AG09319 (cell line): ENCODE data around the gene TLE2.

Experiments
- DNase-seq: peaks from one replicate; pipeline ENCODE4 v3.0.0-alpha.2; 2010; ENCODE audit warnings: low read depth; ENCODE audit errors: extremely low read depth
- CTCF ChIP-seq: IDR thresholded peaks from 2 replicates; pipeline ENCODE4 v1.5.1; 2011; ENCODE audit warnings: low read depth, mild to moderate bottlenecking, inconsistent platforms, low read length, moderate library complexity

Gene TLE2

DNA sequence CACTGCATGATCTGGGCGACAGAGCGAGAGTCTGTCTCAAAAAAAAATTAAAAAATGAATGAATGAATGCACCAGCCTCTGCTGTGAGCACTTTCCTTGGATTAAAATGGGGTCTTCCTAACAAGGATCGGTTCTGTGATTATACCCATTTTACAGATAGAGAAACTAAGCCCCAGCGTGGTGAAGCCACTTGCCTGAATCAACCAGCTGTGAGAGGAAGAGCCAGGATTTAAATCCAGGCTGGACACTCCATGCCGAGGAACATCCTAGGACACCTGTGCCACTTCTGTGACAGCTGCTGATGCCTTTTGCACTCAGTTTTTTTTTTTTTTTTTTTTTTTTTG is 19.1 kb upstream of the TLE2 start:
- no peak for TF ChIP-seq CTCF

GRCh38 chr19:3047496-3048189 is 18.6 kb upstream of the TLE2 start:
- TF ChIP-seq CTCF, result no peak
- DNase-seq, result no peak

More for the DNA sequence above, 19.1 kb upstream of the TLE2 start:
- DNase-seq, result no peak

DNA sequence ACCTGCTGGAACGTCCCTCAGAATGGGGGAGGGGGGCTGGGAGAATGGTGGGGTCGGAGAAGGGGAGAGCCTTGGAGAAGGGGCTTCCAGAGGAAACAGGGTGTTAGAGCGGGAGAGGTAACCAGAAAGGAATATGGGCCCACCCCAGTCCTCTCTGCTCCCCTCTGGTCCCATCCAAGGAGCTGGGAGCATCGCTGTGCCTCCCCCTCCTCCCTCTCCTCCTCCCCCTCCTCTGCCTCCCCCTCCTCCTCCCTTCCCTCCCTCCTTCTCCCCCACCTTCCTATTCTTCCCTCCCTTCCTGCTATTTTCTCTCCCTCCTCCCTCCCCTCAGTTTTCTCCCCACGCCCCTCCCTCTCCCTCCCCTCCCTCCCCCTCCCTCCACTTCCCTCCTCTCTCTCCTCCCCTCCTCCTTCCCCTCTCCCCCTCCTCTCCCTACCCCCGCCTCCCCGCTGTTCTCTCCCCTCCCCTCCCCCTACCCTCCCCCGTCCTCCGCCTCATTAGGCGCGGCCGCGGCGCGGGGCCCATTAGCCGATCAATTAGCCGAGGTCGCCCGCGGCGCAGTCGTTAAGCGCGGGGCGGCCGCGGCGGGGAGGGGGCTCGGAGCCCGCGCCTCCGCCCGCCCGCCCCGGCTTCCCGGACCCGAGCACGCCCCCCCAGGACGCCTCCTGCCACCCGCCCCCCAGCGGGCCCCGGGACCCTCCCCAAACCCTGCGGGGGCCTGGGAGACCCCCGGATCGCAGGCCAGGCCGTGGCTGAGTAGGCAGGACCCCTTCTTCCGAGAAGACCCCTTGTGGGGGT is 17.8 kb upstream of the TLE2 start:
- no peak for TF ChIP-seq CTCF
- no peak for DNase-seq

- DNase-seq, result no peak
- no peak for TF ChIP-seq CTCF
Measured at GRCh38 chr19:3045885-3046697, 17.0 kb upstream of the TLE2 start.

GRCh38 chr19:3045191-3045590 is 16.1 kb upstream of the TLE2 start:
- TF ChIP-seq CTCF, result no peak
- DNase-seq, result no peak

DNA sequence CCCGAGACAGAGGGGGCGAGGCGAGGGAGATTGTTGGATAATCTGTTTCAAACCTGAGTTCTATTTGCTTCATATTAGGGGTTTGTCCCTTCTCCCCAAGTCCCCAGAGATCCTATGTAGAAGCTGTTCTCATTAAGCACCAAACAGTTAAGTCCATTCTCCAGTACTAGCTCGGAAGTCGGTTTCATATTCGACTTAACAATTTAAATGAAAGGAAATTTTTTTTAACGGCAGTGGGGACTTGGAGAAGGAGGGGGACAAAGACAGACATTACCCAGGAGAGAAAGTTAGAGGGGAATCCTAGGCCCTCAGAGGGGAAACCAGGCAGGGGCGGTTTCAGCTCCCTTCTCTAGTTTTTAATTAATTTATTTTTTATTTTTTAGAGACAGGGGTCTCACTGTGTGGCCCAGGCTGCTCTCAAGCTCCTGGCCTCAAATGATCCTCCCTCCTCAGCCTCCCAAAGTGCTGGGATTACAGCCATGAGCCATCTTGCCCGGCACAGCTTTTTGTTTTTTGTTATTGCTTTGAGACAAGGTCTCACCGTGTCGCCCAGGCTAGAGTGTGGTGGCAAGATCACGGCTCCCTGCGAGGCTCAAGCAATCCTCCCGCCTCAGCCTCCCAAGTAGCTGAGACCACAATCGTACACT is 13.7 kb upstream of the TLE2 start:
- no peak for DNase-seq
- no peak for TF ChIP-seq CTCF
